Testis (tissue), 3 donors: ENCODE data around the gene CHRNB1. TPM values are rescaled to one million over a fixed set of nuclear protein-coding genes. Genes with fewer than 3 reads are reported as not detected.

ENCODE experiments used
- DNase-seq: peaks from one replicate; pipeline ENCODE4 v3.0.0-alpha.2; 2019
- H3K27ac ChIP-seq, 2 donors: fragments of 200-600 bp; sonication (generic); one replicate each; pipeline ENCODE4 v1.5.1; 2019
- H3K27me3 ChIP-seq: fragments of 200-600 bp; sonication (generic); one replicate; pipeline ENCODE4 v1.5.1; 2019
- H3K36me3 ChIP-seq: fragments of 200-600 bp; sonication (generic); one replicate; pipeline ENCODE4 v1.5.1; 2017; ENCODE audit warnings: low read depth; ENCODE audit errors: missing control alignments
- H3K4me1 ChIP-seq: fragments of 200-600 bp; sonication (generic); one replicate; pipeline ENCODE4 v1.5.1; 2019
- H3K4me3 ChIP-seq, 2 donors: fragments of 200-600 bp; sonication (generic); one replicate each; pipeline ENCODE4 v1.5.1; 2017 to 2019
- H3K9me3 ChIP-seq: fragments of 200-600 bp; sonication (generic); one replicate; pipeline ENCODE4 v1.5.1; 2017
- CTCF ChIP-seq, 3 experiments: fragments of 450-650 bp in 2 of 3; fragments of 200-600 bp in 1 of 3; sonication (generic) in 1 of 3; IDR thresholded peaks; one replicate each; pipeline ENCODE4 v1.5.1; 2016 to 2019; ENCODE audit warnings: antibody characterized with exemption in 3 of 3, mild to moderate bottlenecking in 2 of 3, moderate library complexity in 1 of 3
- POLR2A ChIP-seq: fragments of 450-650 bp; IDR thresholded peaks from one replicate; pipeline ENCODE4 v1.6.1; 2017; ENCODE audit warnings: antibody characterized with exemption, mild to moderate bottlenecking, moderate library complexity
- WGBS, 2 donors: methylation state at CpG; one replicate each; pipeline ENCODE4 v1.1.5; 2018; 5-methylcytosine and 5-hydroxymethylcytosine counted together
- intact Hi-C: fragments of 100-400 bp; cut with DNase I; formaldehyde crosslinking; loops from one replicate; pipeline ENCODE4 v1.15.1; 2023; ENCODE audit warnings: low total_unique reads
- polyA plus RNA-seq: library from polyadenylated mRNA; stranded (reverse); fragments of 350-450 nt; fragmentation: Illumina TruSeq; extraction: RNeasy Lipid Tissue Mini Kit (QIAGEN cat#74804); gene quantifications from one replicate; pipeline ENCODE4 v1.2.3, GENCODE V29; 2014; ENCODE audit warnings: low read depth, low replicate concordance; ENCODE audit not compliant: insufficient read depth
- total RNA-seq, 2 donors: library from RNA; depleted of rRNA; stranded (reverse); fragments of >200 nt; gene quantifications; one replicate each; pipeline ENCODE4 v1.2.3, GENCODE V29; 2016

CHRNB1 gene
- total and polyA plus RNA-seq, 3 donors from 2014 or later: 6.2 to 7.4 (median 6.9) TPM

DNA sequence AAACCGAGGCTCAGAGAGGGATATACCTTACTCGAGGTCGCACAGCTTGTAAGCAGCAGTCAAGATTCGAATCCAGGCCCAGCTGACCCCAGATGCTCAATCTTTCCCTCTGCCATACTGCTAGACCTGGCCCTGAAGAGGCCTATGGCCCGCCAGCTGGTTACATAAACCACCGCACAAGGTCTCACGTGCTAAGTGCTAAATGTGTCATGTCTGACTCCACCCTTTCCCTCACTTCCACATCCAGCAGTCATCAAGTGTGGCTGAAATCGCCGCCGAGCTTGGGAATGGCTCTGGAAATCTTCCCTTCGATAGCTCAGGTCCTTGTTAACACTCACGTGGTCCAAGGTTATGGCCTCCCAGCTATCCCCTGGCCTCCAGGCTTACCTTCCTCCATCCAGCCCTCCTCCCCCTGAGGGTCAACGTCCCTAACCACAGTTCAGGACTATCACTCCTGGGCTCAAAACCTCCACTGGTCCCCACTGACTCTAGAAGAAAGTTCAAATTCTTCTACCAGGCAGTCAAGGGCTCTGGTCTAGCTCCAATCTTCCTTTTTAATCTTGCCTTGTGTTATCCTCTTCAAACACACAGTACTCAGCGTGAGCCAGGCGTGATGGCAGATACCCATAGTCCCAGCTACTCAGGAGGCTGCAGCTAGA, 31.0 kb downstream of the CHRNB1 start:
- TF ChIP-seq POLR2A: no peak
- intact Hi-C loops: no loop called here
- no peaks in the 10 kb centered on the region for H3K27me3 ChIP-seq
- H3K27ac ChIP-seq: peak overlapping the region; percentile 37 to 62
- no peak overlapping the region for H3K4me3 ChIP-seq
- peak; percentile 52 for DNase-seq
- H3K36me3 ChIP-seq: no peaks in the 10 kb centered on the region
- peaks cover 23% of the 10 kb centered on the region for H3K4me1 ChIP-seq
- H3K9me3 ChIP-seq: no peaks in the 10 kb centered on the region
- WGBS, 2 donors: 67 to 78% methylated on average over 15 of the region's 15 CpGs

DNA sequence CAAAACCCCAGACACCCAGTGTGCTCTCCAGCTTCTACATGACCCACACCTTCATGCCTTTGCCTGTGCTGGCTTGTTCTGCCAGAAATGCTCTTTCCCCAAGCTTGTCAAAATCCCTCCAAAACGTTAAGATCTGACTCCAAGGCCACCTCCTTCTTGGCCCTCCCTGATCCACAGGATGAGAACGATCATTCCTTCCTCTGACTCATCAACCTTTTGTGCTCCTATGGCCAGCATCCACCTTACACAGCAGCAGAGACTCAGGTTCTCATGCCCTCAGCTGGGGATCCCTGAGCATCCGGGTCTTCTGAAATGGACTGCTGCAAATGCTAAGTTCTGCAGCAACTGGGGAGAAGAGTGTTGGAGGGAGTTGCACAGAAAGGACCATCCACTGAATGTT, 31.6 kb downstream of the CHRNB1 start:
- no peak for DNase-seq
- TF ChIP-seq POLR2A (no peak), CTCF (IDR thresholded peaks at IDR 0.05) (no peak)
- no peaks in the 10 kb centered on the region for H3K27me3 ChIP-seq
- peak overlapping the region; percentile 37 to 62 for H3K27ac ChIP-seq
- intact Hi-C loops: no loop called here
- WGBS, 2 donors: 32 to 61% methylated on average over 3 of the region's 3 CpGs
- H3K4me3 ChIP-seq: no peak overlapping the region
- H3K36me3 ChIP-seq: no peaks in the 10 kb centered on the region
- no peaks in the 10 kb centered on the region for H3K9me3 ChIP-seq
- H3K4me1 ChIP-seq: peaks cover 23% of the 10 kb centered on the region

GRCh38 chr17:7476951-7477350, 32.1 kb downstream of the CHRNB1 start:
- 67 to 96% methylated on average over 4 to 5 of the region's 5 CpGs for WGBS, 2 donors
- peaks cover 23% of the 10 kb centered on the region for H3K4me1 ChIP-seq
- no peaks in the 10 kb centered on the region for H3K27me3 ChIP-seq
- no peaks in the 10 kb centered on the region for H3K9me3 ChIP-seq
- TF ChIP-seq POLR2A: no peak
- no peak for TF ChIP-seq CTCF (IDR thresholded peaks at IDR 0.05)
- no peaks in the 10 kb centered on the region for H3K36me3 ChIP-seq
- DNase-seq: no peak
- H3K4me3 ChIP-seq: no peak overlapping the region
- H3K27ac ChIP-seq: peak overlapping the region in 1 of 2 donors; percentile 100
- intact Hi-C loops: no loop called here

GRCh38 chr17:7477392-7478275, 32.8 kb downstream of the CHRNB1 start:
- WGBS, 2 donors: 37 to 44% methylated on average over 21 to 26 of the region's 26 CpGs
- H3K36me3 ChIP-seq: no peaks in the 10 kb centered on the region

GRCh38 chr17:7478276-7479212, 33.7 kb downstream of the CHRNB1 start:
- H3K4me3 ChIP-seq: peak overlapping the region; percentile 93 to 95
- peak overlapping the region; percentile 100 for H3K27ac ChIP-seq
- H3K9me3 ChIP-seq: no peaks in the 10 kb centered on the region
- DNase-seq: peak; percentile 62
- intact Hi-C loops: no loop called here
- peaks cover 27% of the 10 kb centered on the region for H3K4me1 ChIP-seq
- TF ChIP-seq POLR2A: no peak
- TF ChIP-seq CTCF (IDR thresholded peaks at IDR 0.05): no peak
- 18 to 21% methylated on average over 31 of the region's 40 CpGs for WGBS, 2 donors
- H3K27me3 ChIP-seq: no peaks in the 10 kb centered on the region
- no peaks in the 10 kb centered on the region for H3K36me3 ChIP-seq

More at GRCh38 chr17:7477392-7478275, 32.8 kb downstream of the CHRNB1 start:
- peak; percentile 69 for DNase-seq
- H3K4me3 ChIP-seq: peak overlapping the region; percentile 93 to 95
- H3K4me1 ChIP-seq: peaks cover 23% of the 10 kb centered on the region
- intact Hi-C loops: no loop called here
- H3K27ac ChIP-seq: peak overlapping the region; percentile 100
- H3K9me3 ChIP-seq: no peaks in the 10 kb centered on the region
- TF ChIP-seq POLR2A: no peak
- no peaks in the 10 kb centered on the region for H3K27me3 ChIP-seq
